ENCODE data around the gene PKD1L1. TPM values are rescaled to one million over a fixed set of nuclear protein-coding genes. Genes with fewer than 3 reads are reported as not detected.

Gene PKD1L1
- total RNA-seq, 4 donors from 2014 or later, result 0.18 to 0.83 (median 0.44) TPM

- Histone ChIP-seq H3K36me3 (no peaks in the 10 kb centered on the region), H3K27me3 (no peaks in the 10 kb centered on the region), H3K27ac (no peak overlapping the region), H3K4me1 (no peaks in the 10 kb centered on the region), H3K4me3 (no peak overlapping the region), H3K9me3 (no peaks in the 10 kb centered on the region)
- no peak for DNase-seq
- TF ChIP-seq POLR2A (IDR thresholded peaks at IDR 0.05) (no peak), CTCF (IDR thresholded peaks at IDR 0.05) (no peak)
Observed at GRCh38 chr7:47812429-47813136, 135.7 kb downstream of the PKD1L1 start.

GRCh38 chr7:47811632-47812380, 136.5 kb downstream of the PKD1L1 start:
- Histone ChIP-seq H3K9me3 (no peaks in the 10 kb centered on the region), H3K4me1 (no peaks in the 10 kb centered on the region), H3K36me3 (no peaks in the 10 kb centered on the region), H3K27me3 (no peaks in the 10 kb centered on the region), H3K27ac (no peak overlapping the region), H3K4me3 (no peak overlapping the region)
- no peak for DNase-seq
- TF ChIP-seq POLR2A (IDR thresholded peaks at IDR 0.05) (no peak), CTCF (IDR thresholded peaks at IDR 0.05) (no peak)

GRCh38 chr7:47809387-47809786, 138.9 kb downstream of the PKD1L1 start:
- no peaks in the 10 kb centered on the region for H3K9me3 ChIP-seq
- DNase-seq, result no peak

GRCh38 chr7:47808321-47808720, 139.9 kb downstream of the PKD1L1 start:
- no peaks in the 10 kb centered on the region for H3K27me3 ChIP-seq
- H3K27ac ChIP-seq, result no peak overlapping the region
- peaks cover 0 to 6% (median 0%) of the 10 kb centered on the region in 4 donors for H3K4me1 ChIP-seq
- no peaks in the 10 kb centered on the region for H3K36me3 ChIP-seq
- H3K4me3 ChIP-seq, result no peak overlapping the region
- no peak for TF ChIP-seq POLR2A (IDR thresholded peaks at IDR 0.05)
- TF ChIP-seq CTCF (IDR thresholded peaks at IDR 0.05), result no peak
- H3K9me3 ChIP-seq, result no peaks in the 10 kb centered on the region
- DNase-seq, result no peak

More at GRCh38 chr7:47809387-47809786, 138.9 kb downstream of the PKD1L1 start:
- peaks cover 0 to 6% (median 0%) of the 10 kb centered on the region in 4 donors for H3K4me1 ChIP-seq
- no peak overlapping the region for H3K27ac ChIP-seq
- no peak overlapping the region for H3K4me3 ChIP-seq
- no peaks in the 10 kb centered on the region for H3K36me3 ChIP-seq
- no peak for TF ChIP-seq CTCF (IDR thresholded peaks at IDR 0.05)
- no peak for TF ChIP-seq POLR2A (IDR thresholded peaks at IDR 0.05)
- no peaks in the 10 kb centered on the region for H3K27me3 ChIP-seq

GRCh38 chr7:47807756-47808155, 140.5 kb downstream of the PKD1L1 start:
- DNase-seq, result peak in 1 of 3 donors; percentile 33
- no peak for TF ChIP-seq POLR2A (IDR thresholded peaks at IDR 0.05)
- peak in 1 of 6 experiments; percentile 29 for TF ChIP-seq CTCF (IDR thresholded peaks at IDR 0.05)
- Histone ChIP-seq H3K9me3 (no peaks in the 10 kb centered on the region), H3K36me3 (no peaks in the 10 kb centered on the region), H3K27ac (no peak overlapping the region), H3K4me1 (peaks cover 0 to 6% (median 0%) of the 10 kb centered on the region in 4 donors), H3K4me3 (no peak overlapping the region), H3K27me3 (no peaks in the 10 kb centered on the region)
